BLaER1 treated with 17β-estradiol and CSF1 and Interleukin-3, amounts not matched to agents 10 nM and 100 nM (cell line): ENCODE data around the gene PLXNB1.

ENCODE experiments used
- H3K27ac ChIP-seq, 11 experiments: shearing (Covaris generic); formaldehyde crosslinking; 2 replicates each; pipeline ENCODE4 v1.8.1; 2022
- H3K27me3 ChIP-seq, 11 experiments: shearing (Covaris generic); formaldehyde crosslinking; 2 replicates each; pipeline ENCODE4 v1.8.1; 2022
- H3K36me3 ChIP-seq, 11 experiments: shearing (Covaris generic); formaldehyde crosslinking; 2 replicates each; pipeline ENCODE4 v1.8.1; 2022
- H3K4me1 ChIP-seq, 10 experiments: shearing (Covaris generic); formaldehyde crosslinking; 2 replicates each; pipeline ENCODE4 v1.8.1; 2022
- H3K4me2 ChIP-seq, 11 experiments: shearing (Covaris generic); formaldehyde crosslinking; 2 replicates each; pipeline ENCODE4 v1.8.1; 2022
- H3K4me3 ChIP-seq, 10 experiments: shearing (Covaris generic); formaldehyde crosslinking; 2 replicates each; pipeline ENCODE4 v1.8.1; 2022
- H3K9ac ChIP-seq, 11 experiments: shearing (Covaris generic); formaldehyde crosslinking; 2 replicates each; pipeline ENCODE4 v1.8.1; 2022
- H3K9me3 ChIP-seq, 11 experiments: shearing (Covaris generic); formaldehyde crosslinking; replicated peaks in 1 of 11; 2 replicates each; pipeline ENCODE4 v1.8.1; 2022
- H4K20me1 ChIP-seq, 11 experiments: shearing (Covaris generic); formaldehyde crosslinking; 2 replicates each; pipeline ENCODE4 v1.8.1; 2022
- Cebpa-rat ChIP-seq, 11 experiments: shearing (Covaris generic); IDR thresholded peaks; 2 replicates each; pipeline ENCODE4 v1.8.1; 2022

Gene PLXNB1

DNA sequence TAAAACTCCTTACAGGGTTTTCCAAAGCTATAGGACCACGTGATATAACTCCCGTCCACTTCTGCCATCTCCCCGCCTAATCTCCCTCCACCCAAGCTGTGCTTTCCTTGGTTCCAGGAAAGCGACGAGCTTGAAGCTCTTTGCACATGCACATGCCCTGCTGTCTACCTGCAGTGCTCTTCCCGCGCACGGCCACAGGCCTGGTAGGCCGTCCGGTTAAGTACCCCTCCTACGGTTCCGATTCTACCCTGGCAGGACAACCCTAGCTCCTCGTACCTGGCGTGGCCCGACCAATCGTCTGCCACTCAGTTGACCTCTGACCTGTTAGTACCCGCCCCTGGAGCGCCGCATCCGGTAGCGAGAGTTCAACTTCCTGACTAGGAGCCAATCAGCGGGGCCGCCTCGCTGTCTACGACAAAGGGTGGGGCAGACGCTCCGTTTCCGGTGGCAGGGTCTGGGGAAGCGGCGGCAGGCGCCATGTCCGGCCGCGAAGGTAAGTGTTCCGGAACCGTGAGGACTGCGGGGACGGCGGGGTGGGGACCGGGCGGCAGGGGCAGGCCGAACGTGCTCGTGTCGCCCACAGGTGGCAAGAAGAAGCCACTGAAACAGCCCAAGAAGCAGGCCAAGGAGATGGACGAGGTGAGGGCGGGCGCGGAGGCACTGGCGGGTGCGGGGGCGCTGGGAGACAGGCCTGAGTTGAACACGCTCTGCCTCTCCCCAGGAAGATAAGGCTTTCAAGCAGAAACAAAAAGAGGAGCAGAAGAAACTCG lies 10.1 kb upstream of the PLXNB1 start, which contains the start of the genes CCDC51 and TMA7:
Gene CCDC51 (minus strand): TSS at position 300 of the 770 bp plus-strand sequence. CDS start 4,991 bp downstream, outside the sequence.
Gene TMA7 (plus strand): TSS at position 438 of the 770 bp plus-strand sequence. CDS start 40 bp downstream, at position 478.
- H3K27ac ChIP-seq = peak within 1 kb of the TSS; percentile 75 to 93 (median 88)
- peak within 1 kb of the TSS; percentile 85 to 93 (median 87) for H3K9ac ChIP-seq
- peaks cover 44 to 61% (median 49%) of the 10 kb centered on the region in 10 experiments for H3K4me1 ChIP-seq
- peaks cover 10 to 45% (median 29%) of the 10 kb centered on the region in 11 experiments; a peak in 19 of 22 replicates for H4K20me1 ChIP-seq
- H3K4me2 ChIP-seq = peak within 1 kb of the TSS; percentile 76 to 94 (median 88)
- H3K36me3 ChIP-seq = peaks cover 31 to 40% (median 36%) of the 10 kb centered on the region in 11 experiments
- TF ChIP-seq Cebpa-rat (IDR thresholded peaks at IDR 0.05) = no peak
- H3K27me3 ChIP-seq = no peaks in the 10 kb centered on the region
- H3K4me3 ChIP-seq = peak within 1 kb of the TSS; percentile 81 to 97 (median 92)
- H3K9me3 ChIP-seq = no peaks in the 10 kb centered on the region

- peak overlapping the region in 4 of 11 experiments; percentile 1 to 80 (median 15); a peak in 4 of 22 replicates for H3K4me2 ChIP-seq
- H3K9ac ChIP-seq = peak overlapping the region in 4 of 11 experiments; percentile 32 to 48 (median 34); a peak in 4 of 22 replicates
- no peaks in the 10 kb centered on the region for H3K9me3 ChIP-seq
- no peak overlapping the region for H3K27ac ChIP-seq
- H3K36me3 ChIP-seq = peaks cover 26 to 40% (median 34%) of the 10 kb centered on the region in 11 experiments
- no peaks in the 10 kb centered on the region for H3K27me3 ChIP-seq
- peaks cover 10 to 34% (median 19%) of the 10 kb centered on the region in 11 experiments; a peak in 19 of 22 replicates for H4K20me1 ChIP-seq
- peaks cover 45 to 64% (median 51%) of the 10 kb centered on the region in 10 experiments for H3K4me1 ChIP-seq
- no peak for TF ChIP-seq Cebpa-rat (IDR thresholded peaks at IDR 0.05)
- no peak overlapping the region for H3K4me3 ChIP-seq
Observed at GRCh38 chr3:48437812-48438211, 7.9 kb upstream of the PLXNB1 start.

DNA sequence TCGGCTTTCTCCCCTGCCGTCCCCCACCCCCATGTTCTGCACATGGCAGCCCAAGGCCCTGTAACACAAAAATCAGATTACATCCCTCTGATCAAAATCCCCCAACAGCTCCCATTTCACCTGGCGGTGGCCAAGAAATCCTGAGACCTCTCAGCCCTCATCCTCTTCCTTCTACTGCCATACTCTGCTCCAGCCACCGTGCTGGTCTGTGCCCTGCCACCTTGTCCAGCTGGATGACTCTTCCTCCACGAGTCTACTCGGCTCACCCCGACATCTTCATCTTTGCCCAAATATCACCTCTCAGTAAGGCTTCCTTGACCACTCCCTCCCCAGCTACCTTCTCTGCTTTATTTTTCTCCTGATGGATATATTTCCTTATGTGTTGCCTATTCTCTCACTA lies 7.0 kb upstream of the PLXNB1 start:
- TF ChIP-seq Cebpa-rat (IDR thresholded peaks at IDR 0.05) = no peak
- H3K4me2 ChIP-seq = peak overlapping the region in 9 of 11 experiments; percentile 1 to 67 (median 56); a peak in 14 of 22 replicates
- peak overlapping the region in 9 of 11 experiments; percentile 7 to 65 (median 33); a peak in 9 of 22 replicates for H3K9ac ChIP-seq

GRCh38 chr3:48436477-48436787 lies 6.5 kb upstream of the PLXNB1 start:
- Histone ChIP-seq H3K4me2 (peak overlapping the region; percentile 1 to 67 (median 55); a peak in 18 of 22 replicates), H4K20me1 (peaks cover 3 to 22% (median 7%) of the 10 kb centered on the region in 11 experiments; a peak in 19 of 22 replicates), H3K27ac (peak overlapping the region in 5 of 11 experiments; percentile 14 to 40 (median 34); a peak in 7 of 22 replicates)

More for the DNA sequence above, 7.0 kb upstream of the PLXNB1 start:
- Histone ChIP-seq H3K27ac (peak overlapping the region in 4 of 11 experiments; percentile 14 to 40 (median 32); a peak in 4 of 22 replicates), H3K27me3 (no peaks in the 10 kb centered on the region), H4K20me1 (peaks cover 7 to 26% (median 12%) of the 10 kb centered on the region in 11 experiments; a peak in 19 of 22 replicates), H3K4me1 (peaks cover 42 to 61% (median 47%) of the 10 kb centered on the region in 10 experiments), H3K4me3 (no peak overlapping the region), H3K36me3 (peaks cover 28 to 40% (median 35%) of the 10 kb centered on the region in 11 experiments), H3K9me3 (no peaks in the 10 kb centered on the region)

GRCh38 chr3:48435774-48436476 lies 6.0 kb upstream of the PLXNB1 start:
- Histone ChIP-seq H4K20me1 (peaks cover 0 to 17% (median 4%) of the 10 kb centered on the region in 11 experiments; a peak in 11 of 22 replicates), H3K27me3 (no peaks in the 10 kb centered on the region), H3K9ac (peak overlapping the region in 7 of 11 experiments; percentile 24 to 65 (median 34); a peak in 8 of 22 replicates), H3K4me2 (peak overlapping the region; percentile 1 to 67 (median 55); a peak in 18 of 22 replicates), H3K27ac (peak overlapping the region in 6 of 11 experiments; percentile 13 to 40 (median 32); a peak in 6 of 22 replicates), H3K36me3 (peaks cover 23 to 39% (median 29%) of the 10 kb centered on the region in 11 experiments), H3K9me3 (no peaks in the 10 kb centered on the region), H3K4me1 (peaks cover 32 to 56% (median 38%) of the 10 kb centered on the region in 10 experiments), H3K4me3 (no peak overlapping the region)
- no peak for TF ChIP-seq Cebpa-rat (IDR thresholded peaks at IDR 0.05)

More at GRCh38 chr3:48436477-48436787, 6.5 kb upstream of the PLXNB1 start:
- Histone ChIP-seq H3K9ac (peak overlapping the region in 9 of 11 experiments; percentile 7 to 65 (median 33); a peak in 9 of 22 replicates), H3K36me3 (peaks cover 26 to 37% (median 32%) of the 10 kb centered on the region in 11 experiments), H3K4me1 (peaks cover 37 to 56% (median 43%) of the 10 kb centered on the region in 10 experiments), H3K4me3 (no peak overlapping the region), H3K27me3 (no peaks in the 10 kb centered on the region), H3K9me3 (no peaks in the 10 kb centered on the region)
- TF ChIP-seq Cebpa-rat (IDR thresholded peaks at IDR 0.05) = no peak

GRCh38 chr3:48435223-48435595 lies 5.3 kb upstream of the PLXNB1 start:
- no peaks in the 10 kb centered on the region for H3K27me3 ChIP-seq
- H3K4me2 ChIP-seq = no peak overlapping the region
- no peak overlapping the region for H3K4me3 ChIP-seq
- H4K20me1 ChIP-seq = peaks cover 0 to 12% (median 0%) of the 10 kb centered on the region in 11 experiments; a peak in 6 of 22 replicates
- peak overlapping the region in 10 of 11 experiments; percentile 7 to 39 (median 34); a peak in 12 of 22 replicates for H3K9ac ChIP-seq
- no peak for TF ChIP-seq Cebpa-rat (IDR thresholded peaks at IDR 0.05)
- H3K4me1 ChIP-seq = peaks cover 34 to 61% (median 43%) of the 10 kb centered on the region in 10 experiments
- no peaks in the 10 kb centered on the region for H3K9me3 ChIP-seq
- peaks cover 23 to 39% (median 29%) of the 10 kb centered on the region in 11 experiments for H3K36me3 ChIP-seq
- H3K27ac ChIP-seq = peak overlapping the region in 4 of 11 experiments; percentile 10 to 17 (median 15); a peak in 2 of 22 replicates

- peaks cover 0 to 12% (median 0%) of the 10 kb centered on the region in 11 experiments; a peak in 5 of 22 replicates for H4K20me1 ChIP-seq
- no peaks in the 10 kb centered on the region for H3K27me3 ChIP-seq
- peak overlapping the region; percentile 7 to 39 (median 34); a peak in 13 of 22 replicates for H3K9ac ChIP-seq
- H3K36me3 ChIP-seq = peaks cover 23 to 39% (median 29%) of the 10 kb centered on the region in 11 experiments
- peaks cover 36 to 66% (median 48%) of the 10 kb centered on the region in 10 experiments for H3K4me1 ChIP-seq
- H3K9me3 ChIP-seq = no peaks in the 10 kb centered on the region
- no peak for TF ChIP-seq Cebpa-rat (IDR thresholded peaks at IDR 0.05)
- H3K4me2 ChIP-seq = no peak overlapping the region
- H3K27ac ChIP-seq = peak overlapping the region in 4 of 11 experiments; percentile 10 to 17 (median 15); a peak in 2 of 22 replicates
- no peak overlapping the region for H3K4me3 ChIP-seq
Observed at GRCh38 chr3:48434591-48435222, 4.8 kb upstream of the PLXNB1 start.
